GM04504 (cell line): ENCODE measurements around the gene ABHD14A.

Experiments used
- DNase-seq: peaks from one replicate; pipeline ENCODE4 v3.0.0-alpha.2; 2012; ENCODE audit warnings: low read depth

ABHD14A gene

GRCh38 chr3:51997172-51997571 lies 22.3 kb downstream of the ABHD14A start:
- no peak for DNase-seq

DNA sequence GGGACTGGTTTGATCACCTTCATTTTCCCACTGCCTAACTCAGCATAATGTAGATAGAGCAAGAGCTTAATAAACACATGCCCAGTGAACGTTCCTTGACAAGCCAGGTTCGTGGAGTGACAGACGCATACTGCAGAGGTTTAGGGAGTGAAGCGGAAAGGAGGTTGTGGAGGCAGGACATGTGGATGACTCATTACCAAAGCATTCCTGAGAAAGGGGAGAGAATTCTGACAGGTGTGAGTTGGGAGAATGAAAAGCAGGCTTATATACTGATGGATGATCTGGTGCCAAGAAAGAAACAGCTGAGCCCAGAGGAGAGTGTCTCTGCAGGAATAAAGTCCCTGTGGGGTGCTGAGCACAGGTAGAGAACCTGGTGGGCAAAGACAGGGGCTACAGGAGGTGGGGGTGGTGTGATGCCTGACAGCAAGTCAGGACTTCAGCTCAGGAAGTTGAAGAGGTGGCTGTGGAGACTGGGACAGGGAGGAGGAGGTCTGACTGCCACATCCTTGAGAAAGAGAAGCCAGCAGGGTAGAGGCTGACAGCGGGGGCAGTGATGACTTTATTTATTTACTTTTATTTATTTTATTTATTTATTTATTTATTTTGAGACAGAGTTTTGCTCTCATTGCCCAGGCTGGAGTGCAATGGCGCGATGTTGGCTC lies 23.2 kb downstream of the ABHD14A start:
- no peak for DNase-seq

- no peak for DNase-seq
These were observed 23.9 kb downstream of the ABHD14A start for GRCh38 chr3:51998774-51999173.

- DNase-seq: no peak
These were observed 25.0 kb downstream of the ABHD14A start for GRCh38 chr3:51999846-52000245.

DNA sequence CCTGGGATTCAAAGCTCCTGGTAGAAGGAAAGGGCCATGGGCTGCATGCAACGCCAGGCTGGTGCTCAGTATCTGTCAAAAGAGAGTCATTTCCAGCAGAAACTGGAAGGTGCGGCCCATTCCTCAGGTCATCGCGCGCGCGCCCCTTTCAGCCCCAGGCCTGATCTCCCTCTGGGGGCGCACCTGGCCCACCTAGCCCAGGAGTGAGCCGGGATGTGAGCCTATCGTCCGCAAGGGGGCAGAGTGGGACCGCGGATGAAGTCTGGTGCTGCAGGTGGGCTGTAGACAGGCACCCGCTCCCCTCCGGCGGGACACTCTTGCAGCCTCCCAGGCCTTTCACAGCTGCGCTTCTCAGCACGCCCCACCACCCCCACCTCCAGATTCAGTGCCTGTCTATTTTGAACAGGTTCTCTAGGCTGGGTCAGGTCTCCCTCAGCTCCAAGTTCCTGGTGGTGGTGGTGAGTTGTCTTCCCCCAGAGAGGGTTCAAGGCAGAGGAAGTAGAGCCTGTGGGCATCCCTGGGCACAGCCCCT lies 26.6 kb downstream of the ABHD14A start:
- no peak for DNase-seq

DNA sequence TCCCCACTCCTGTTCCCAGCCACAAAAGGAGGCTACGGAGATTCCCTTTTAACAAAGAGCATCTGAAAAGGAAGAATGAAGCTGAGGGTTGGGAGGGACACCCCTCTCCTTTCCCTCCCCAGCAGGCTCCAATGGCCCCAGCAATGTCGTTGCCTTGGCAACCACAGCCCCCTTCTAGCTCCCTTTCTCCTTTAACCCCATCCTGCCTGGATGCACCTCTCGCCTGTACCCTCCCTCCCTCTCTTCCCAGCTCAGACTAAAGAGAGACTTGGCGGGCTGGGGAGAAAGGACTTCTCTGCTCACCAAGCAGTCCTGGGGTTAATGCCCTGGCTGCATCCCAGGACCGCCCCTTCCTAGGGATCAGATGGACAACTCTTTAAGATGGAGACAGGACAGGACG lies 27.9 kb downstream of the ABHD14A start:
- no peak for DNase-seq

DNA sequence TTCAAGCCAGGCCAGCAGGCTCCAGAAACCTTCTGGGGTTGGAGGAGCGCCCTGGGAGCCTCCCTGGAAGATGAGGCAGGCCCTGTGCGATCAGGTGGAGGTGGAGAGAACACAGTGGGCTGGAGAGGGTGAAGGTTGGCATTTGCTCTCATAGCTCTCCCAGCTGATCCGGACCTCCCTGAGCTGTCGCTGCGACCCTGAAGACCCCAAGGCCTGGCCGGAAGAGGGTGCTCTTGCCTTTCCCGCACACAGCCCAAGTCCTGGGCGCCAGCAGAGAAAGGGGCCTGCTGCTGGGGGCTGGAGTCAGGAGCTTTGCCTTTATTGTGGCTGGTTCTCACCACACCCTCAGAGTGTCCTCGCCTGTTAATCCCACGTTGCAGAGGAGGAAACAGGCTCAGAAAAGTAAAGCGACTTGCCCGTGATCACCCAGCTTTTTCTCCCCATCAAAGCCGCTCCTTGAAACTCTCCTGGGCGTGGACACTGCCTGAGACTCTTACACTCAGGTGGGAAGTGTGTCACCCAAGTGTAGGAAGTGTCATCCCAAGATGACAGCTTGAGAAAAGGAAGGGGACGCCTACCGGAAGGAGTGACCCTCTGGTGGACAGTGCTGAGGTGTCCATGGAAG lies 29.4 kb downstream of the ABHD14A start:
- no peak for DNase-seq

DNA sequence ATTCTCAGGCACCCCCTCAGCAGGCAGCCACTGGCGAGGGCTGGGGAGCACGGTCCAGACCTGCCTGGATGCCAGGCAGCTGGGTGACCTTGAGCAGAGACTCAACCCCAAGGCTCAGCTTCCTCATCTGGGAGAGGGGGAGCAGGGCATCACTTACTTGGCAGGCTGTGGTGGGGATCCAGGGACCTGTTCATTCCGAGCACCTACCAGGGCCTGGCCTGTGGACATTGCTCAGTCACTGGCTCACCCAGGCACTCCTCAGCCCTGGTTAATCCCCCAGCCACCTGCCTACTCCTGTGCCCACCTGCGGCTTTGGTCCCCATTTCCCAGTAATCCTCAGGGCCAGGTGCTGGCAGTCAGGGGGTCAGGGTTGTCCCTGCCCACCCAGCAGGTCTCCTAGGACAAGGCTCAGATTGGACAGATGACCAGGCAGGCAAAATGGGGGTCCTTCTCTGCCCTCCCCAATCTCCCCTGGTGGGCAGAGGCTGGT lies 30.1 kb downstream of the ABHD14A start:
- DNase-seq: no peak

DNA sequence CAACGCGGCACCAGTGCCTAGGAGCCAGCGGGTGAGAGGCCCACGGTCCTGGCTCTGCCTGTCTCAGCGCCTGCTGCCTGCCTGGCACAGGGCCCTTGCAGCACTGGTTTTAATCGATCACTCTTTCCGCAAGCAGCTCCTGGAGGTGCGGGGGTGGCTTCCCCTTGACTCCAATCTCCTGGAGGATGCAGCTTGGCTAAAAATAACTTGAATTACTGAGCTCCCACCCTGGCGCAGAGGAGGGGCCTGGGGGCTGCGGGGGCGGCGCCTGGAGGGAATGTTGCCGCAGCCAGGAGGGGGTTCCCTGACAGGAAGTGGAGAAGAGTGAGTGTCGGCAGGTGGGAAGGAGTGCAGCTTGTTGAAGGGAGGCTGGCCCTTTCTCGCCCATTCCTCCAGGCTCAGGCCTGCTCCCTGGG lies 30.7 kb downstream of the ABHD14A start:
- DNase-seq: no peak

- DNase-seq: no peak
These were observed 31.4 kb downstream of the ABHD14A start for GRCh38 chr3:52006017-52006819.

GRCh38 chr3:52006820-52007133 lies 31.9 kb downstream of the ABHD14A start:
- DNase-seq: no peak

DNA sequence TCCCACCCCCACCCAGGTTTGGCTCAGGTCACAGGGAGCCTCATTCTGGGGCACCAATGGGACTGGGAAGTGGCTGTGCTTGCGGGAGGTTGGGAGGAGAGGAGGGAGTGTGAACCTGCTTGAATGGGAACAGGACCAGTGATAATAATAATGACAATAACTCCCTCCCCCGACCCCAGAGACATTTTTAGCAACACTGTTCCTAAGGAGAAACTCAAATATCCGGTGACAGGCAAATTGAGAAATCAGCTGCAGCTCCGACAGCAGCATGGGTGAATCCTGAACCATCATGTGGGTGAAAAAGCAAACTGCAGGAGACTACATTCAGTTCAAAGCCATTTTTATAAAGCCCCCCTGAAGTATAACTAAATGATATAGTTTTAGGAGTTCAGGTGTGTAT lies 32.4 kb downstream of the ABHD14A start:
- no peak for DNase-seq

GRCh38 chr3:52010431-52010830 lies 35.6 kb downstream of the ABHD14A start:
- no peak for DNase-seq

DNA sequence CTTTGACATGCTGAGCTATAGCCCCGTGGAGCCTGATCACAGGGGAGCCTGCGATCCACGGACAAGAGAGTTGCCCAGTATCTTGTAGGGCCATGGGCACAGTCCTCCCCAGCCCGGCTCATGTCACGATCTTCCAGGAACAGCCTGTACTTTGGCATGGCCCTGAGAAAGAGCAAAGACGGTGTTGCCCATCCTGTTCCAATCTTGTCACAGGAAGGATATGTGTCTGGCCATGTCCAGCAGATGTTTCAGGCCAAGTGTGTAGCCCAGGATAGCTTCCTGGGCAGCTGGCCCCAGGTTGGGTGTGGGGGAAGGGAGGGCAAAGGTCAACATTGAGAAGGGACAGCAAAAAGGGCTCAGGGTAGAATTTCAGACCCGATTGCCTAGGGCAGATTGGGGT lies 37.8 kb downstream of the ABHD14A start:
- no peak for DNase-seq

DNA sequence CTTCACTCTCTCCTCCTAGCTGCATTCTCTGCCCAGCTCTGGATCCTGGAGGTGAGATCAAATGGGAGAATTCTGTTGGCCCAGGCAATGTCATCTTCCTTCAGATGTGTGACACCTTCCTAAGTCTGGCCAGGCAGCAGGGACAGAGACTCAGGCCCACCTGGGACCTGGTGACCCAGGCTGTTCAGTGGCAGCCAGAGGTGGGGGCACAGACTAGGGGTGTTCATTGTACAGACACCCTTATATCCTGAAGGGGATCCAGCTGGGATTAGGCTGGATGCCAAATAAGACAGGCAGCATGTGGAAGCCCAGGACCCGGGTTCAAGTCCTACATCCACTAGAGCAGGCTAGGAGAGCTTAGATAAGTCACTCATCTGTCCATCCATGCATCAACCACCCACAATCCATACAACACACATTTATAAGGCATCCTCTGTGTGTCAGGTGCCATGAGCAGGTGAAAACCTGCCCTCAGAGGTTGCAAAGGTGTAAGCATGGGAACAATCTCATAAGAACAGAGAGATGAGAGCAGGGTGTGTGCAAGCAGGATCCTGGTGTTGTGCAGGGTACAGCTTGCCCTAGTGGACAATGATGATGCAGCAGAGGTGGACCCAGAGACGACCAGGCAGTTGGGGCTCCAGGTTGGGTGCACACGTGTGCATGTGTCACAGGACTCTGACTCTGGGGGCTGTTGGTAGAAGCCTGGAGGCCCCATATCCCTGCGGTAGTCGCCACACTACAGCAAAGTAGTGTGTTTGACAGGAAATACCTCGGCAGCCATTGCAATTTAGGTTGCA lies 39.1 kb downstream of the ABHD14A start:
- DNase-seq: no peak

DNA sequence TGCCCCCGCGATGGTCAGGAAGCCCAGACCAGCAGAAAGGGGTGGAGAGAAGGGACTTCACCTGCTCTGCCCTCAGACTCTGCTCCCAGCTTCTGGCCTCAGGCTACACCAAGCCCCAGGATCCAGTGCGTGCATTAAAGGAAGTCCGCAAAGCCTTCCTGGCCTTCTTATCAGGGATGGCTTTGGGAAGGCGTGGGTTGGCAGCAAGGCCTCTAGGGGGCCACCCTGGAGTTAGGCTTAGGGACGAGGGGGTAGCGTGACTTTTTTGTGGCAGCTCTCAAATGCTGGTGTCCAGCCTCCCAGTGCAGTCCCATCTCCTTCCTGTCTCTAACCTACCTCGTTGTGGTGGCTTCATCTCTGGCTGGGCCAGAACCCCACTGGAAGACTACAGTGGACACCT lies 39.7 kb downstream of the ABHD14A start:
- no peak for DNase-seq

- DNase-seq: no peak
These were observed 40.8 kb downstream of the ABHD14A start for GRCh38 chr3:52015438-52016228.

DNA sequence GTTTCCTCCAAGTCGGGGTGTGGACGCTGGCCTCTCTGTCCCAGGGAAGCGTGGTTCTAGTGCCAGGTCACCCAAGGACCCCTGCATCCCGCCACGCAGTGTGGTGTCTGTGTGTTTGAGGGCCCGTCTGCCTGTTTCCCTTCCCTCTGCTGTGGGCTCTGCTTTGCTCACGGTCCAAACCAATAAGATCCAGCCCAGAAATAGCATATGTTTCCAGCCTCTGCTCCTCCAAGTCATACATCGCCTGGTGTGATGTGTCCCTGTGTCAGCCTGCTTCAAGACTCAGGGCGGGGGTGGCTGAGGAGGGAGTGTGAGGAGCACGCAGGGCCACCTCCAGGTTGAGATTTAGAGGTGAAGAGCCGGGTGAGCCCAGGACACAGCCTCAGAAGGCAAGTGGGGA lies 42.7 kb downstream of the ABHD14A start:
- no peak for DNase-seq

GRCh38 chr3:52018319-52019000 lies 43.6 kb downstream of the ABHD14A start:
- DNase-seq: no peak

DNA sequence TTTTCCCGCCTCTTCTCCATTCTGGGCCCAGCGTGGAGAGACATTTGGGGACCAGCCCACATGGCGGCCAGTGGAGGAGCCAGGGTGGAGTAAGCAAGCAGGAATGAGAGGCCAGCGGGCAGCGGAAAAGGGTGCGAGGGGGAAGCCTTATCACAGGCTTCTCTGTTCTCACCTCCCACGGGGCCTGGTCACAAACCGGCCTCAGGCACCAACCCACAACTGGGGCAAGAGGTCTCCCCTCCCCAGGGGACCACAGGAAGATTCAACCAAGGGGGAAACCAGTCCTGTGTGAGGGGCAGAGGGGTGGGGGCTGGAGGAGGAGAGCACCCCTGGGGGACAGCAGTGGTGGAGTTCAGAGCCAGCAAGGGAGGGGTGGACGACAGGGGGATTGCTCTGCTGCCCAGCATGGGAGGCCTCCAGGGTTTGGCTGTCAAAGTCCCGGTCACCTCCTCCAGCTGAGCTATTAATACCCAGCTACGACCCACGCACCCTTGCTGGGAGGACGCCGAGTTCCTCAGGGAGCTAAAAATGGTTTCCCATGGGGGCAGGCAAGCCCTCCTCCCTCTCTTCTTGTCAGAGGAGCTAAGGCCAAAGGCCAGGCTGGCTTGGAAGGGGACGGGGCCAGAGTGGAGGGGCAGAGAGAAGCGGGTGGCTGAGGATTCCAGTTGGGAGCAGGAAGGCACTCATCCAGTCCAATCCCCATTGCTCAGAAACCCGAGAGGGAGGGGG lies 44.7 kb downstream of the ABHD14A start:
- no peak for DNase-seq
